ENCODE measurements around the gene DNMT3A. TPM values are rescaled to one million over a fixed set of nuclear protein-coding genes. Genes with fewer than 3 reads are reported as not detected.

DNMT3A gene
- total and polyA plus RNA-seq, 2 experiments from 2014 or later: 47.2 to 80.4 TPM

- TF ChIP-seq REST (IDR thresholded peaks at IDR 0.05; ENCODE audit: unreplicated experiment) (no peak), ETS1 (IDR thresholded peaks at IDR 0.05) (no peak), NANOG (IDR thresholded peaks at IDR 0.05; ENCODE audit: borderline replicate concordance) (no peak), CTCF (conservative IDR thresholded peaks at IDR 0.05; ENCODE audit: low read depth in 2 of 2) (no peak), ZNF114 (CRISPR knock-in tag; IDR thresholded peaks at IDR 0.05) (no peak), ZNF462 (CRISPR knock-in tag; IDR thresholded peaks at IDR 0.05) (no peak), ZNF331 (CRISPR knock-in tag; IDR thresholded peaks at IDR 0.05; ENCODE audit: low read depth) (no peak), STAT1 (IDR thresholded peaks at IDR 0.05; ENCODE audit: unreplicated experiment) (no peak), POLR2AphosphoS5 (IDR thresholded peaks at IDR 0.05; ENCODE audit: low read depth) (no peak), JUNB (IDR thresholded peaks at IDR 0.05; ENCODE audit: unreplicated experiment) (no peak), EZH2 (IDR thresholded peaks at IDR 0.05; ENCODE audit: low read depth, unreplicated experiment) (no peak), CREB1 (CRISPR knock-in tag; IDR thresholded peaks at IDR 0.05; ENCODE audit: low read depth) (no peak), EZH2phosphoT487 (IDR thresholded peaks at IDR 0.05; ENCODE audit: unreplicated experiment) (no peak)
- Histone ChIP-seq H2AFZ (no peak overlapping the region), H4K20me1 (replicated peaks; ENCODE audit: insufficient read depth) (peaks cover 29% of the 10 kb centered on the region), H3K79me2 (replicated peaks; ENCODE audit: insufficient read depth) (peaks cover 11% of the 10 kb centered on the region), H3K9me2 (ENCODE audit: insufficient read depth) (no peaks in the 10 kb centered on the region), H3K36me3 (ENCODE audit: insufficient read depth) (peaks cover 90% of the 10 kb centered on the region), H3K27me3 (ENCODE audit: insufficient read depth) (no peaks in the 10 kb centered on the region), H3K4me3 (no peak overlapping the region), H3F3A (replicated peaks; ENCODE audit: low read depth) (peaks cover 15% of the 10 kb centered on the region; the same call in 1 of the 2 replicates), H3K4me1 (ENCODE audit: insufficient read depth) (no peaks in the 10 kb centered on the region), H3K4me2 (no peak overlapping the region), H3K27ac (ENCODE audit: low read depth) (no peak overlapping the region)
- Mint-ChIP-seq H3K4me3 (no peak overlapping the region), H3K27ac (no peak overlapping the region), H3K9me3 (no peaks in the 10 kb centered on the region; the same call in 2 of the 3 replicates), H3K36me3 (ENCODE audit: low read depth) (peaks cover 100% of the 10 kb centered on the region), H3K4me1 (no peaks in the 10 kb centered on the region; the same call in 2 of the 3 replicates), H3K27me3 (ENCODE audit: insufficient read depth, low read depth, poor library complexity) (peaks cover 6% of the 10 kb centered on the region)
- ATAC-seq (no peak), DNase-seq (ENCODE audit: low spot score) (no peak)
These were observed 101.1 kb downstream of the DNMT3A start for GRCh38 chr2:25240636-25241035.

All from GM23338 (cell line).